OCI-LY7 (cell line): ENCODE data around the gene RFPL3.

ENCODE experiments used
- CTCF ChIP-seq: fragments of 200-600 bp; sonication (generic); conservative IDR thresholded peaks from 2 replicates; pipeline ENCODE4 v1.5.1; 2014; ENCODE audit warnings: mild to moderate bottlenecking, antibody characterized with exemption, low read length, moderate library complexity, mixed read lengths
- EZH2phosphoT487 ChIP-seq: fragments of 200-600 bp; sonication (generic); IDR thresholded peaks from 2 replicates; pipeline ENCODE4 v1.6.1; 2018; ENCODE audit warnings: low read depth, borderline replicate concordance, mild to moderate bottlenecking, mixed run types, antibody characterized with exemption, low read length, moderate library complexity, mixed read lengths

GRCh38 chr22:32318361-32318760 is 39.3 kb upstream of the RFPL3 start:
- TF ChIP-seq CTCF: no peak
- TF ChIP-seq EZH2phosphoT487: no peak
